Testis (tissue), 3 donors: Measurements from ENCODE around the gene RASSF10. TPM values are rescaled to one million over a fixed set of nuclear protein-coding genes. Genes with fewer than 3 reads are reported as not detected.
"Not testable (repeated sequence)": the region's sequence is repeated elsewhere in the genome, so short reads cannot be mapped to it uniquely, and the experiment has no call there.

ENCODE experiments used
- DNase-seq: peaks from one replicate; pipeline ENCODE4 v3.0.0-alpha.2; 2019
- H3K27ac ChIP-seq, 2 donors: fragments of 200-600 bp; sonication (generic); one replicate each; pipeline ENCODE4 v1.5.1; 2019
- H3K27me3 ChIP-seq: fragments of 200-600 bp; sonication (generic); one replicate; pipeline ENCODE4 v1.5.1; 2019
- H3K36me3 ChIP-seq: fragments of 200-600 bp; sonication (generic); one replicate; pipeline ENCODE4 v1.5.1; 2017; ENCODE audit warnings: low read depth; ENCODE audit errors: missing control alignments
- H3K4me1 ChIP-seq: fragments of 200-600 bp; sonication (generic); one replicate; pipeline ENCODE4 v1.5.1; 2019
- H3K4me3 ChIP-seq, 2 donors: fragments of 200-600 bp; sonication (generic); one replicate each; pipeline ENCODE4 v1.5.1; 2017 to 2019
- H3K9me3 ChIP-seq: fragments of 200-600 bp; sonication (generic); one replicate; pipeline ENCODE4 v1.5.1; 2017
- CTCF ChIP-seq, 3 experiments: fragments of 450-650 bp in 2 of 3; fragments of 200-600 bp in 1 of 3; sonication (generic) in 1 of 3; IDR thresholded peaks; one replicate each; pipeline ENCODE4 v1.5.1; 2016 to 2019; ENCODE audit warnings: antibody characterized with exemption in 3 of 3, mild to moderate bottlenecking in 2 of 3, moderate library complexity in 1 of 3
- POLR2A ChIP-seq: fragments of 450-650 bp; IDR thresholded peaks from one replicate; pipeline ENCODE4 v1.6.1; 2017; ENCODE audit warnings: antibody characterized with exemption, mild to moderate bottlenecking, moderate library complexity
- WGBS, 2 donors: methylation state at CpG; one replicate each; pipeline ENCODE4 v1.1.5; 2018; 5-methylcytosine and 5-hydroxymethylcytosine counted together
- intact Hi-C: fragments of 100-400 bp; cut with DNase I; formaldehyde crosslinking; loops from one replicate; pipeline ENCODE4 v1.15.1; 2023; ENCODE audit warnings: low total_unique reads
- polyA plus RNA-seq: library from polyadenylated mRNA; stranded (reverse); fragments of 350-450 nt; fragmentation: Illumina TruSeq; extraction: RNeasy Lipid Tissue Mini Kit (QIAGEN cat#74804); gene quantifications from one replicate; pipeline ENCODE4 v1.2.3, GENCODE V29; 2014; ENCODE audit warnings: low read depth, low replicate concordance; ENCODE audit not compliant: insufficient read depth
- total RNA-seq, 2 donors: library from RNA; depleted of rRNA; stranded (reverse); fragments of >200 nt; gene quantifications; one replicate each; pipeline ENCODE4 v1.2.3, GENCODE V29; 2016

The RASSF10 gene
- total and polyA plus RNA-seq, 3 donors from 2014 or later, result 2.9 to 6.3 (median 3.0) TPM

- H3K27ac ChIP-seq, result no peak overlapping the region
- H3K36me3 ChIP-seq, result no peaks in the 10 kb centered on the region
- no peaks in the 10 kb centered on the region for H3K9me3 ChIP-seq
- no peaks in the 10 kb centered on the region for H3K4me1 ChIP-seq
- no peaks in the 10 kb centered on the region for H3K27me3 ChIP-seq
- 59 to 62% methylated on average over 5 of the region's 5 CpGs for WGBS, 2 donors
- no peak for TF ChIP-seq CTCF (IDR thresholded peaks at IDR 0.05)
- no peak for TF ChIP-seq POLR2A
- H3K4me3 ChIP-seq, result no peak overlapping the region
- no peak for DNase-seq
- intact Hi-C loops, result no loop called here
Measured at GRCh38 chr11:13042873-13043342, 33.8 kb downstream of the RASSF10 start.

GRCh38 chr11:13043912-13044628 is 35.0 kb downstream of the RASSF10 start:
- no peaks in the 10 kb centered on the region for H3K27me3 ChIP-seq

GRCh38 chr11:13045089-13045488 is 36.0 kb downstream of the RASSF10 start:
- H3K36me3 ChIP-seq, H3K4me1 ChIP-seq, H3K27me3 ChIP-seq, H3K27ac ChIP-seq, DNase-seq, intact Hi-C loops, H3K9me3 ChIP-seq, H3K4me3 ChIP-seq: not testable (repeated sequence)
- WGBS, 2 donors, result 92 to 94% methylated on average over 8 of the region's 8 CpGs

More at GRCh38 chr11:13043912-13044628, 35.0 kb downstream of the RASSF10 start:
- Histone ChIP-seq H3K4me1 (no peaks in the 10 kb centered on the region), H3K4me3 (no peak overlapping the region), H3K36me3 (no peaks in the 10 kb centered on the region), H3K9me3 (no peaks in the 10 kb centered on the region), H3K27ac (no peak overlapping the region)
- intact Hi-C loops, result no loop called here
- TF ChIP-seq CTCF (IDR thresholded peaks at IDR 0.05) (no peak), POLR2A (no peak)
- no peak for DNase-seq
- 90 to 91% methylated on average over 4 of the region's 4 CpGs for WGBS, 2 donors

GRCh38 chr11:13045734-13046133 is 36.6 kb downstream of the RASSF10 start:
- intact Hi-C loops, result no loop called here
- no peak overlapping the region for H3K27ac ChIP-seq
- H3K4me1 ChIP-seq, result no peaks in the 10 kb centered on the region
- no peak for DNase-seq
- H3K36me3 ChIP-seq, result no peaks in the 10 kb centered on the region
- 67 to 75% methylated on average over 5 of the region's 5 CpGs for WGBS, 2 donors
- H3K9me3 ChIP-seq, result no peaks in the 10 kb centered on the region
- H3K27me3 ChIP-seq, result no peaks in the 10 kb centered on the region
- no peak for TF ChIP-seq CTCF (IDR thresholded peaks at IDR 0.05)
- TF ChIP-seq POLR2A, result no peak
- no peak overlapping the region for H3K4me3 ChIP-seq

- H3K4me3 ChIP-seq, result no peak overlapping the region
- no peaks in the 10 kb centered on the region for H3K27me3 ChIP-seq
- intact Hi-C loops, result no loop called here
- no peak for DNase-seq
- no peaks in the 10 kb centered on the region for H3K4me1 ChIP-seq
- no peaks in the 10 kb centered on the region for H3K9me3 ChIP-seq
- no peak overlapping the region for H3K27ac ChIP-seq
- TF ChIP-seq POLR2A, result no peak
- H3K36me3 ChIP-seq, result no peaks in the 10 kb centered on the region
- 87 to 90% methylated on average over 10 of the region's 10 CpGs for WGBS, 2 donors
Measured at GRCh38 chr11:13046637-13047570, 37.8 kb downstream of the RASSF10 start.
